B cell (primary cell): ENCODE results near the gene BCL3. TPM values are rescaled to one million over a fixed set of nuclear protein-coding genes. Genes with fewer than 3 reads are reported as not detected.

Source experiments
- ATAC-seq: fragments of 200-7000 bp; cut with Tn5 transposase; one replicate; pipeline ENCODE4 v1.10.0; 2021; ENCODE audit warnings: low read depth, mild to moderate bottlenecking, moderate number of reproducible peaks, moderate library complexity
- CTCF ChIA-PET: fragments of 350-600 bp; sonication (Branson Sonifier 250); formaldehyde crosslinking; loops from one replicate; lab custom pipeline; 2021; ENCODE audit warnings: antibody characterized with exemption, inconsistent platforms; lab: Charles Lee
- POLR2A ChIA-PET: fragments of 350-600 bp; sonication (Branson Sonifier 250); formaldehyde crosslinking; loops from one replicate; lab custom pipeline; 2021; ENCODE audit warnings: antibody characterized with exemption; lab: Charles Lee
- DNase-seq: peaks from one replicate; pipeline ENCODE4 v3.0.0; 2013
- H2AFZ ChIP-seq: 2 replicates; pipeline ENCODE4 v1.6.1; 2012; ENCODE audit warnings: mild to moderate bottlenecking, low read depth, low read length; ENCODE audit not compliant: insufficient read depth, poor library complexity, severe bottlenecking
- H3K27ac ChIP-seq, 2 donors: 1 replicate in 1 of 2; 2 replicates in 1 of 2; pipeline ENCODE4 v1.5.1; 2012 to 2013; ENCODE audit warnings: low read length in 2 of 2, mild to moderate bottlenecking in 2 of 2, moderate library complexity in 1 of 2
- H3K27me3 ChIP-seq, 4 experiments: fragments of 200-600 bp in 1 of 4; sonication (generic) in 1 of 4; replicated peaks in 1 of 4; 1 replicate in 2 of 4; 2 replicates in 2 of 4; pipeline versions ENCODE4 v1.6.1 to v1.7.0; 2013 to 2016; ENCODE audit warnings: low read length in 3 of 4, mild to moderate bottlenecking in 2 of 4, mixed read lengths in 1 of 4, moderate library complexity in 1 of 4; ENCODE audit not compliant: insufficient read depth in 4 of 4, control insufficient read depth in 3 of 4; ENCODE audit errors: control extremely low read depth in 1 of 4
- H3K36me3 ChIP-seq, 2 experiments: replicated peaks in 1 of 2; 1 replicate in 1 of 2; 2 replicates in 1 of 2; pipeline versions ENCODE4 v1.6.1 to v1.7.1; 2013; ENCODE audit warnings: low read length in 1 of 2; ENCODE audit not compliant: insufficient read depth in 2 of 2, control insufficient read depth in 1 of 2; ENCODE audit errors: control extremely low read depth in 1 of 2, extremely low read depth in 1 of 2
- H3K4me1 ChIP-seq, 2 donors: fragments of 200-600 bp in 1 of 2; sonication (generic) in 1 of 2; 1 replicate in 1 of 2; 2 replicates in 1 of 2; pipeline versions ENCODE4 v1.5.1 to v1.6.1; 2013 to 2017; ENCODE audit warnings: low read length in 2 of 2; ENCODE audit not compliant: control insufficient read depth in 2 of 2, insufficient read depth in 2 of 2
- H3K4me2 ChIP-seq: replicated peaks from 2 replicates; pipeline ENCODE3; 2012; ENCODE audit warnings: mild to moderate bottlenecking, low read depth, low read length; ENCODE audit not compliant: poor library complexity, severe bottlenecking
- H3K4me3 ChIP-seq, 5 experiments: fragments of 200-600 bp in 1 of 5; sonication (generic) in 1 of 5; 1 replicate in 3 of 5; 2 replicates in 2 of 5; pipeline versions ENCODE4 v1.5.1 to v1.7.0; 2011 to 2016; ENCODE audit warnings: low read length in 4 of 5, mild to moderate bottlenecking in 4 of 5, low read depth in 2 of 5, control low read depth in 1 of 5, moderate library complexity in 1 of 5; ENCODE audit not compliant: insufficient read depth in 1 of 5; ENCODE audit errors: control extremely low read depth in 1 of 5, extremely low read depth in 1 of 5
- H3K79me2 ChIP-seq: fragments of 200-600 bp; sonication (generic); one replicate; pipeline ENCODE4 v1.6.0; 2016; ENCODE audit warnings: low read length; ENCODE audit not compliant: control insufficient read depth, insufficient read depth
- H3K9ac ChIP-seq: fragments of 200-600 bp; sonication (generic); 2 replicates; pipeline ENCODE4 v1.6.1; 2017; ENCODE audit warnings: mild to moderate bottlenecking, low read length, moderate library complexity
- H3K9me3 ChIP-seq, 3 donors: one replicate each; pipeline versions ENCODE4 v1.6.1 to v1.7.1; 2013; ENCODE audit warnings: low read length in 2 of 3; ENCODE audit not compliant: control insufficient read depth in 2 of 3, insufficient read depth in 1 of 3; ENCODE audit errors: control extremely low read depth in 1 of 3
- H4K20me1 ChIP-seq: 2 replicates; pipeline ENCODE4 v1.6.0; 2012; ENCODE audit warnings: mild to moderate bottlenecking, low read length; ENCODE audit not compliant: insufficient read depth, control insufficient read depth, poor library complexity, severe bottlenecking
- H3K27ac Mint-ChIP-seq: one replicate; pipeline ENCODE4 v1.8.0; 2021; ENCODE audit warnings: mixed read lengths
- H3K27me3 Mint-ChIP-seq: one replicate; pipeline ENCODE4 v1.8.0; 2021; ENCODE audit warnings: mixed read lengths
- H3K4me1 Mint-ChIP-seq: one replicate; pipeline ENCODE4 v1.8.0; 2021; ENCODE audit warnings: mixed read lengths
- H3K4me3 Mint-ChIP-seq: one replicate; pipeline ENCODE4 v1.8.0; 2021; ENCODE audit warnings: mixed read lengths
- H3K9me3 Mint-ChIP-seq: one replicate; pipeline ENCODE4 v1.8.0; 2022; ENCODE audit warnings: mixed read lengths; ENCODE audit not compliant: insufficient read depth
- CTCF ChIP-seq: fragments of 200-600 bp; IDR thresholded peaks from one replicate; pipeline ENCODE4 v1.8.0; 2022; ENCODE audit warnings: antibody characterized with exemption, mild to moderate bottlenecking
- EZH2 ChIP-seq: IDR thresholded peaks from 2 replicates; pipeline ENCODE4 v1.6.1; 2012; ENCODE audit warnings: borderline replicate concordance, low read depth, mild to moderate bottlenecking, moderate library complexity, low read length; ENCODE audit not compliant: insufficient read depth, poor library complexity, severe bottlenecking
- WGBS: methylation state at CpG from one replicate; pipeline ENCODE4 v1.1.5; 2013; ENCODE audit warnings: missing lambda C conversion rate; ENCODE audit not compliant: insufficient coverage; 5-methylcytosine and 5-hydroxymethylcytosine counted together
- intact Hi-C: fragments of 100-400 bp; cut with micrococcal nuclease; formaldehyde crosslinking; loops from one replicate; pipeline ENCODE4 v1.10.0; 2022
- polyA plus RNA-seq: library from polyadenylated mRNA; depleted of rRNA; stranded (reverse); fragments of >200 nt; gene quantifications from 2 replicates; pipeline ENCODE4 v1.2.3, GENCODE V29; 2012
- total RNA-seq, 2 donors: library from RNA; stranded (reverse); fragments of 120-200 nt in 1 of 2; gene quantifications; 1 replicate in 1 of 2; 2 replicates in 1 of 2; pipeline versions ENCODE4 v1.2.3 to v1.2.4, GENCODE V29; 2013 to 2022

The BCL3 gene
- total and polyA plus RNA-seq, 2 donors (not counting 1 experiment from before 2014, with no cell fraction given): 52.3 to 147 TPM

GRCh38 chr19:44740351-44740824 lies 8.1 kb upstream of the BCL3 start:
- H3K9ac ChIP-seq: no peak overlapping the region
- intact Hi-C loops: no loop called here
- Mint-ChIP-seq H3K4me1 (peaks cover 18% of the 10 kb centered on the region), H3K27me3 (no peaks in the 10 kb centered on the region), H3K27ac (peak overlapping the region; percentile 63), H3K4me3 (no peak overlapping the region), H3K9me3 (no peaks in the 10 kb centered on the region)
- no peak overlapping the region for H3K4me3 ChIP-seq
- H3K9me3 ChIP-seq: no peaks in the 10 kb centered on the region
- DNase-seq: no peak
- no peaks in the 10 kb centered on the region for H4K20me1 ChIP-seq
- H3K4me1 ChIP-seq: peaks cover 0 to 21% of the 10 kb centered on the region in 2 donors
- 46% methylated on average over 2 of the region's 3 CpGs for WGBS
- POLR2A ChIA-PET: interaction anchor here (0.5 to 1.2 kb wide), 2 partner anchors 10 to 259 kb away, joined by 3 to 8 read pairs; no protein-coding TSS in a partner anchor
- no peak overlapping the region for H2AFZ ChIP-seq
- no peak overlapping the region for H3K4me2 ChIP-seq
- no peak for TF ChIP-seq EZH2
- TF ChIP-seq CTCF: peak; percentile 10
- no peak for ATAC-seq
- H3K27me3 ChIP-seq: no peaks in the 10 kb centered on the region
- no peaks in the 10 kb centered on the region for H3K79me2 ChIP-seq
- no peaks in the 10 kb centered on the region for H3K36me3 ChIP-seq
- CTCF ChIA-PET: interaction anchor here (1.2 to 8.4 kb wide), 2 partner anchors 16 to 30 kb away, joined by 3 to 54 read pairs; no protein-coding TSS in a partner anchor
- H3K27ac ChIP-seq: no peak overlapping the region

- H3K4me3 ChIP-seq: no peak overlapping the region
- ATAC-seq (no peak), DNase-seq (no peak)
- WGBS: 90% methylated on average over 2 of the region's 6 CpGs
- H3K79me2 ChIP-seq: no peaks in the 10 kb centered on the region
- H4K20me1 ChIP-seq: no peaks in the 10 kb centered on the region
- CTCF ChIA-PET: interaction anchor here (1.0 to 8.4 kb wide), 4 partner anchors 11 to 52 kb away, joined by 3 to 54 read pairs (median 17); no protein-coding TSS in a partner anchor
- H3K27me3 ChIP-seq: no peaks in the 10 kb centered on the region
- POLR2A ChIA-PET: interaction anchor here (0.5 to 1.2 kb wide), 2 partner anchors 11 to 258 kb away, joined by 3 to 8 read pairs; no protein-coding TSS in a partner anchor
- H3K27me3 Mint-ChIP-seq: no peaks in the 10 kb centered on the region
- H3K4me2 ChIP-seq: no peak overlapping the region
- H3K27ac ChIP-seq: no peak overlapping the region
- no peak overlapping the region for H2AFZ ChIP-seq
- no peak overlapping the region for H3K9ac ChIP-seq
- H3K9me3 Mint-ChIP-seq: no peaks in the 10 kb centered on the region
- H3K27ac Mint-ChIP-seq: peak overlapping the region; percentile 37
- peaks cover 18% of the 10 kb centered on the region for H3K4me1 Mint-ChIP-seq
- no peaks in the 10 kb centered on the region for H3K9me3 ChIP-seq
- H3K4me1 ChIP-seq: peaks cover 0 to 21% of the 10 kb centered on the region in 2 donors
- intact Hi-C loops: no loop called here
- H3K4me3 Mint-ChIP-seq: no peak overlapping the region
- no peak for TF ChIP-seq EZH2
- no peaks in the 10 kb centered on the region for H3K36me3 ChIP-seq
Measured at GRCh38 chr19:44741258-44741731, 7.2 kb upstream of the BCL3 start.
